ENCODE data around the gene CHST11. TPM values are rescaled to one million over a fixed set of nuclear protein-coding genes. Genes with fewer than 3 reads are reported as not detected.

CHST11 gene
- total RNA-seq, 2 donors from 2014 or later: 2.9 to 4.9 TPM

DNA sequence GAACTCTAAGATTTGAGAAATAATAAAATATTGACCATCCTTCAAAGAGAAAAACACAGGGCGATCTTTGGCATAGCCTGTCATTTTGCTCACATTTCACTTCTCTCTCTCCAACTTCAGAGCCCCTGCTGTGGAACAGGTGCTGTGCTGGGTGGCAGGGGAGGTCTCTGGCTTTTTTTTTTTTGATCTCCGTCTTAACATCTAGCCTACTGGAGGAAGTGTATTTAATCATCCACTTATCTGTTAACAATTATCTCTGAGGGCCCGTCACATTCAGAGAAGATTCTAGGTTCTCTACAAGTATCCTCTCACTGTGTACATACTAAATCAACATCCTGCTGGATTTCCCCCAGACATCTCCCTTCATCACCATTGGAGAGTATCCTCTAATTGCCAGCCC is 34.1 kb downstream of the CHST11 start:
- DNase-seq: no peak
- intact Hi-C loops (cut with DNase I): no loop called here
- TF ChIP-seq, protein P1, sequence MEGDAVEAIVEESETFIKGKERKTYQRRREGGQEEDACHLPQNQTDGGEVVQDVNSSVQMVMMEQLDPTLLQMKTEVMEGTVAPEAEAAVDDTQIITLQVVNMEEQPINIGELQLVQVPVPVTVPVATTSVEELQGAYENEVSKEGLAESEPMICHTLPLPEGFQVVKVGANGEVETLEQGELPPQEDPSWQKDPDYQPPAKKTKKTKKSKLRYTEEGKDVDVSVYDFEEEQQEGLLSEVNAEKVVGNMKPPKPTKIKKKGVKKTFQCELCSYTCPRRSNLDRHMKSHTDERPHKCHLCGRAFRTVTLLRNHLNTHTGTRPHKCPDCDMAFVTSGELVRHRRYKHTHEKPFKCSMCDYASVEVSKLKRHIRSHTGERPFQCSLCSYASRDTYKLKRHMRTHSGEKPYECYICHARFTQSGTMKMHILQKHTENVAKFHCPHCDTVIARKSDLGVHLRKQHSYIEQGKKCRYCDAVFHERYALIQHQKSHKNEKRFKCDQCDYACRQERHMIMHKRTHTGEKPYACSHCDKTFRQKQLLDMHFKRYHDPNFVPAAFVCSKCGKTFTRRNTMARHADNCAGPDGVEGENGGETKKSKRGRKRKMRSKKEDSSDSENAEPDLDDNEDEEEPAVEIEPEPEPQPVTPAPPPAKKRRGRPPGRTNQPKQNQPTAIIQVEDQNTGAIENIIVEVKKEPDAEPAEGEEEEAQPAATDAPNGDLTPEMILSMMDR (IDR thresholded peaks at IDR 0.05): no peak

DNA sequence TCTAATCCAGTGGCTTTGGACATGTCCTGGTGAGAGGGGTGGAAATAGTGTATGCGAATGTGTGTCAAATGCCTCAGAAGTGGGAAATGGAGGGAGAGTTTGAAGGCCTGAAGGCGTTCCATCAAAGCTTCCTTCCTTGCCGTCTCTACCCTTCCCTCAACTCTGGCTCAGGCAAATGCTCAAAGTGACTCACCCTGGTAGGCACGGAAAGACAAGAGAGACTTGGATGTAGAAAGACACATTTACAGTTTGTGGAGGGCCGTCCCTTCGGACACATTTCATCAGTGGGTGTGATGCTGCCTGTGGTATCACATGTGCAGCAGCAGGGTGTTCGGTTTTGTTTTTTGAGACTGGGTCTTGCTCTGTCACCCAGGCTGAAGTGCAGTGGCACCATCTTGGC is 36.7 kb downstream of the CHST11 start:
- Histone ChIP-seq H3K36me3 (no peaks in the 10 kb centered on the region), H3K27ac (no peak overlapping the region), H3K27me3 (no peaks in the 10 kb centered on the region), H3K4me3 (no peak overlapping the region), H3K4me1 (no peaks in the 10 kb centered on the region), H3K9ac (ENCODE audit: low read depth in 2 of 2, low read length in 2 of 2) (no peak overlapping the region), H3K9me3 (no peaks in the 10 kb centered on the region)
- DNase-seq: no peak
- intact Hi-C loops (cut with DNase I): no loop called here
- TF ChIP-seq, protein P1 (IDR thresholded peaks at IDR 0.05): no peak

More for the DNA sequence above, 34.1 kb downstream of the CHST11 start:
- no peak overlapping the region for H3K9ac ChIP-seq (ENCODE audit: low read depth in 2 of 2, low read length in 2 of 2)
- no peaks in the 10 kb centered on the region for H3K27me3 ChIP-seq
- H3K4me1 ChIP-seq: no peaks in the 10 kb centered on the region
- no peaks in the 10 kb centered on the region for H3K9me3 ChIP-seq
- H3K36me3 ChIP-seq: no peaks in the 10 kb centered on the region
- H3K4me3 ChIP-seq: no peak overlapping the region
- no peak overlapping the region for H3K27ac ChIP-seq

DNA sequence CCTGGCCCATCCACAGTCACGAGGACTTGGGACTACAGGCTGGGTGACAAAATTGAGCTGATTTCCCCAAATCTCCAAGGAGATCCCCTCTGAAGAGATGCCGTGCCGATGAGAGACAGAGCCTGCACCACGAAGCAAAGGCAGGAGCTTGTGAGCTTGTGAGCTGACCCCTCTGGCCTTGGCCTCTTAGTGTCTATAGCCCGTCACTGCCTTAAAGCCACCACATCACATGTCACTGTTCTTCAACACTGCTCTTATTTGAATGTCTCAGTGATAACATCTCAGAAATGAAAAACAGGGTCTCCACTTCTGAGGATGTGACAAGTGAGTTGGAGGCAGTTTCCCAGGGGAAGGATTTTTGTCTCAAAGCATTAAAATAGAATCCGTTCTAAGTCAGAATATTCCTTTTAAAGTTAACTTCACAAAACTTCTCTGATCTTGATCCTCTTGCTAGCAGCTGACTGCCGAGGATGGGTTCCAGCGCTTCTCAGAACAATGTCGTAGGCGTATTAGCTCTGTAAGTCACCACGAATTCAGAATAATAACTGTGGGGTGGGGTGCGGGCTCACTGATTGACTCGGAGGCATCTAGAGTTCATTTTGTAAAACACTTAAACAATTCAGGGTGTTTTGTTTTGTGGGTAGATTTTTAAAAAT is 37.5 kb downstream of the CHST11 start:
- H3K27me3 ChIP-seq: no peaks in the 10 kb centered on the region
- H3K9ac ChIP-seq (ENCODE audit: low read depth in 2 of 2, low read length in 2 of 2): peak overlapping the region; percentile 0 to 9
- no peak for DNase-seq
- H3K4me1 ChIP-seq: no peaks in the 10 kb centered on the region
- no peaks in the 10 kb centered on the region for H3K9me3 ChIP-seq
- no peak overlapping the region for H3K4me3 ChIP-seq
- intact Hi-C loops (cut with DNase I): no loop called here
- H3K36me3 ChIP-seq: no peaks in the 10 kb centered on the region
- TF ChIP-seq, protein P1 (IDR thresholded peaks at IDR 0.05): no peak
- peak overlapping the region; percentile 49 for H3K27ac ChIP-seq

DNA sequence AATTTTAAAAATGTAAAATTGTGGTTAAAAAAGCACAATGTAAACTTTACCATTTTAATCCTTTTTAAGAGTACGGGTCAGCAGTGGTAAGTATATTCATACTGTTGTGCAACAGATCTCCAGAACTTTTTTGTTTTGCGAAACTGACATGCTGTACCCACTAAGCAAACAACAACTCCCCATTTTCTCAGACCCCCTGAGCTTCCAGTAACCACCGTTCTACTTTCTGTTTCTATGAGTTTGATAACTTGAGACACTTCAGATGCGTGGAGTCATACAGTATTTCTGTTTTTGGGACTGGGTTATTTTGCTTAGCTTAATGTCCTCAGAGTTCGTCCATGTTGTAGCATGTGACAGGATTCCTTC is 38.0 kb downstream of the CHST11 start:
- no peaks in the 10 kb centered on the region for H3K36me3 ChIP-seq
- no peaks in the 10 kb centered on the region for H3K9me3 ChIP-seq
- no peak overlapping the region for H3K9ac ChIP-seq (ENCODE audit: low read depth in 2 of 2, low read length in 2 of 2)
- no peak overlapping the region for H3K4me3 ChIP-seq
- H3K4me1 ChIP-seq: no peaks in the 10 kb centered on the region
- H3K27ac ChIP-seq: peak overlapping the region; percentile 49
- DNase-seq: no peak
- intact Hi-C loops (cut with DNase I): no loop called here
- H3K27me3 ChIP-seq: no peaks in the 10 kb centered on the region
- TF ChIP-seq, protein P1 (IDR thresholded peaks at IDR 0.05): no peak

DNA sequence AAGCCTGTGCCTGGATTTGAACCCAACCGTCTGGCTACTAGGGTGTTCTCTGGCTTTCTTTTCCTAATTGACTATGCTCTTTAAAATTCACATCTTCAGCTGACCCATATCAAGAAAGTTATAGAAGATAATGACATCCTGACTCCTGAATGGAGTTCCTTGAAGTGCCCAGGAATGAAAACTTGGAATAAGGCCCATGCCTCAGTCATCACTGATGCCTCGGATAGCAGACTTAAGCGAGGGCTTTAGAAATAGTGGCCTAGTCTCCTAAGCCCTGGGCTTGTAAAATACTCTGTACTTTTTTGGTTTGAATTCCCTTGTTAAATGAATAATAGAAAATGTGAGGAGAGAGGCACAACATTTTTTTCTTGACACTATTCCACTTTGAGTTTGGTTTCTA is 39.0 kb downstream of the CHST11 start:
- H3K4me3 ChIP-seq: no peak overlapping the region
- H3K4me1 ChIP-seq: no peaks in the 10 kb centered on the region
- TF ChIP-seq, protein P1 (IDR thresholded peaks at IDR 0.05): no peak
- H3K27me3 ChIP-seq: no peaks in the 10 kb centered on the region
- H3K9ac ChIP-seq (ENCODE audit: low read depth in 2 of 2, low read length in 2 of 2): no peak overlapping the region
- no peaks in the 10 kb centered on the region for H3K36me3 ChIP-seq
- intact Hi-C loops (cut with DNase I): no loop called here
- DNase-seq: no peak
- no peak overlapping the region for H3K27ac ChIP-seq
- H3K9me3 ChIP-seq: no peaks in the 10 kb centered on the region
